Stimulated activated effector memory CD8-positive, alpha-beta T cell treated with anti-CD3 and anti-CD28 coated beads, Interleukin-12 subunit alpha, Interleukin-12 subunit beta, amount 100 ng/mL, for 72 hours (primary cell): ENCODE data around the gene PCYT2.
A peak's percentile ranks its signal among the peaks of the same experiment; 100 is the strongest.

Experiments
- ATAC-seq: fragments of 150-1000 bp; cut with Tn5 transposase; 2 replicates; pipeline ENCODE4 v1.10.0; 2021
- DNase-seq, 2 donors: peaks; one replicate each; pipeline ENCODE4 v3.0.0; 2021 to 2022; ENCODE audit warnings: low spot score in 2 of 2
- H3K27ac Mint-ChIP-seq: one replicate; pipeline ENCODE4 v1.8.0; 2022; ENCODE audit warnings: mild to moderate bottlenecking, mixed read lengths
- H3K36me3 Mint-ChIP-seq: one replicate; pipeline ENCODE4 v1.8.0; 2022; ENCODE audit warnings: mild to moderate bottlenecking, mixed read lengths
- H3K4me1 Mint-ChIP-seq: one replicate; pipeline ENCODE4 v1.8.0; 2022; ENCODE audit warnings: mixed read lengths
- H3K4me3 Mint-ChIP-seq: one replicate; pipeline ENCODE4 v1.8.0; 2022; ENCODE audit warnings: mild to moderate bottlenecking, mixed read lengths
- H3K9me3 Mint-ChIP-seq: one replicate; pipeline ENCODE4 v1.8.0; 2022; ENCODE audit warnings: mixed read lengths

Gene PCYT2

DNA sequence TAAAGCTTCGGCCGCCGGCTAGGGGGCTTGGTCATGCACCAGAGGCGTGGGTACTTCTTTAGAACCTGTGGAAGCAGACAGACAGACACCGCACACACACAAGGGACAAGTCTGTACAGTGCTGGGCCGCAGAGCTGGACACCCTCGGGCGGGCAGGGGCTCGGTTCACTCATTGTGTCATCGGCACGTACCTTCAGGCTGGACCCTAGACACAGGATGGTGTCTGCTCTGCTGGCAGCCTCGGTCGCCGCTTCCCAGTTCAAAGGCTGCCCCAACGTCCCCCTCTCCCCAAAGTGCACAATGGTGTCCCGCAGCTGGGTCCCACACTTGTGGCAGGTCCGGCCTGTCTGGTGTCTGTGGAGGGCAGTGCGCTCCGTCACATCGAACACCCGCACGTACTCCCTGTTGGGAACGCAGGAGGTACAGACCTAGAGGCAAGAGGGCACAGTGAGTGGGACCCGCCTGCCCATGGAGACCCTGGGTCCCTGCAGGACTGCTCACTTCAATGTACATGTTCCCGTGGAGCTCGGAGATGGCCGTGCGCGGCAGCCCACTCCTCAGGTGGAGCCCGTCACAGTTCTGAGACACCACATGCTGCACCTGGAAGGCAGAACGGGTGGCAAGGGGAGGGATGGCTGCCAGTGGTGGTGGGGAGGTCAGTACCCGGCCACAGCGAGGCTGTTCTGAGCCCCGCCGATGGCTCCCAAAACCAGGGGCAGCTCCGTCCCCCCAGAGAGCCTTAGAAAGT, 3.1 kb upstream of the PCYT2 start:
- ATAC-seq (no peak), DNase-seq (no peak)
- peaks cover 17% of the 10 kb centered on the region for H3K4me1 Mint-ChIP-seq
- no peaks in the 10 kb centered on the region for H3K9me3 Mint-ChIP-seq
- H3K27ac Mint-ChIP-seq: no peak overlapping the region
- no peak overlapping the region for H3K4me3 Mint-ChIP-seq
- H3K36me3 Mint-ChIP-seq: peaks cover 78% of the 10 kb centered on the region

DNA sequence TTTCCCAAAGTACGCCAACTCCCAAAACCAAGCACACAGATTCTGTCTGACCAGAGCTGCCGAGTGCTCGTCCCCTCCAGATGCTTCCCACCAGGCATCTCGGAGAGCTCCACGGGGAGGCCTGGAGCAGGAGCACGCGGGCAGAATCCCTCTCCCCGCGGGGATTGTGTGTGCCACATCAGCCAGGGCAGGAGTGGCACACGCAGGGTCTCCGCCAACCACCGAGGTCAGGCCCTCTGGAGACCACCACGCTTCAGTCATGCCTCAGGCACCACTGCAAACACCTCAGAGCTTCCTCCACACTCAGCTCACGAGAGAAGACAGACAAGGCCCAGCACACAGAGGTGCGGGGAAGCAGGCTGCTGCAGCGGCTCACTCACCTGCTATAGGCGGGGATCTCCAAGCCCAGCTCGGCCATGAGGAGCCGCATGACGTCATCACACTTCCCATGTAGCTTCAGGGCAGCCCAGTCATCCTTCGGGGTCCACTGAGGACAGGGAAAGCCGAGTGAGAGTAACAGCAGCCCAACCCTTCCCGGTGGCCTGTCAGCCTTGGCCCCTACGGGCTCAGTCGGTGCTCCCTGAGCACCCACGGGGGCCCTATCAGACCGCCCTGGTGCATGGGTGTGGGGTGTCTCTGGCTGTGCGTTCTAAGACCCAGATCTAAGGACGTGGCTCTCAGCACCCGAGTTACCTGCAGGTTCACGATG, 2.3 kb upstream of the PCYT2 start:
- Mint-ChIP-seq H3K9me3 (no peaks in the 10 kb centered on the region), H3K27ac (no peak overlapping the region), H3K4me1 (peaks cover 17% of the 10 kb centered on the region), H3K36me3 (peaks cover 71% of the 10 kb centered on the region), H3K4me3 (no peak overlapping the region)
- no peak for DNase-seq
- ATAC-seq: no peak

DNA sequence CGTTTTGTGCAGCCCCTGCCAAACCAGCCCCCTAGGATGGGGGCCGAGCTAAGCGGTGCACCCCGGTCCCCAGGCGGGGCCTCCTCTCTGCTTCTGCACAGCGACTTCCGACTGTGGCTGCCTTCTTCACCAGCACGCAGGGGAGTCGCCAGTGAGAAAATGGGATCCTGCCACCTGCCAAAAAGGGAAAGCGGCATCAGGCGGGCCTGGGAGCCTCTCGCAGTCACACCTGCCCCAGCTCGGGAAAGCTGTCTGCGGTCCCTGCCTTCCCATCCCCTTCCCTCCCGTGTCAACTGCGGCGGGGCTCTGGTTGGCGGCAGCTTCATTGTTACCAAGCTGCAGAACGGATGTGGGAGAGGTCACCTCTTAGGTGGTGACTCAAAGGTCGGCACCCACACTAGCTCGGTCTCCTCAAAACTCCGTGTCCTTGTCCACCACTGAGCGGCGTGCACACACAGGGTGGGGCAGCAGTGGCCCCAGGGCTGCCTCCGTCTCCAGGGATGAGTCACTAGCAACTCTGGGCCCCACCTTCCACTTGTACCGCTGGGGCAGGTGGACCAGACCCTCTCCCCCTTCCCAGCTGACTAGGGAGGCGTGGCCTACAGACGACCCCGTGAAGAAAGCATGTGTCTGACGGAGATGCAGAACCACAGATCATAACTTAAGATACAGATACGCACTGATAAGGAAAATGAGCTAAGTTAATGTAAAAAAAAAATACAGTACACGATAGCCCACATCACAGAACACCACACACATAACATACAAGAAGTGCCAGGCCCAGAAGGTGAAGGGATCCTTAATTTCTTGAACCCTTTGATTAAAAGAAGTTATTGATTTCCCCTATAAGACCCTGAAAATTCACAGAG, 1.5 kb upstream of the PCYT2 start:
- peaks cover 17% of the 10 kb centered on the region for H3K4me1 Mint-ChIP-seq
- peak overlapping the region; percentile 69 for H3K4me3 Mint-ChIP-seq
- peaks cover 62% of the 10 kb centered on the region for H3K36me3 Mint-ChIP-seq
- H3K27ac Mint-ChIP-seq: no peak overlapping the region
- no peak for ATAC-seq
- DNase-seq: no peak
- no peaks in the 10 kb centered on the region for H3K9me3 Mint-ChIP-seq

DNA sequence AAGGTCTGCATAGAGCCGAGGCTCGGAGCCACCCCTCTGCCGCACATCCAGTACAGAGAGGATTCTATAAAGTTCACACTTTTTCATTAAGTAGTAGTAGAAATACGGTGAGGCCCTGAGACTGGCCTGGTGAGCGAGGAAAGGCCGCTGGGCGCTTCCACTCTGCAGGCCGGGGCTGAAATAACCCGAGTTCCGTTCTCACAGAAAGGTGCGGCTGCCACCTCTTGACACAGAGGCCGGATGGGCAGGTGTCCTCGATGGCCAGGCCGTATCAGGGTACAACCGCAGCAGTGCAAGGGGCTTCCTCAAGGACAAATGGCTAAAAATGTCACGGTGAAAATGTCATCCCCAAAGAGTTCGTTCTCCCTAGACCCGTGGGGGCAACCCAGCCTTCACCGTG, 770 bp upstream of the PCYT2 start:
- Mint-ChIP-seq H3K4me1 (peaks cover 11% of the 10 kb centered on the region), H3K36me3 (peaks cover 55% of the 10 kb centered on the region)

DNA sequence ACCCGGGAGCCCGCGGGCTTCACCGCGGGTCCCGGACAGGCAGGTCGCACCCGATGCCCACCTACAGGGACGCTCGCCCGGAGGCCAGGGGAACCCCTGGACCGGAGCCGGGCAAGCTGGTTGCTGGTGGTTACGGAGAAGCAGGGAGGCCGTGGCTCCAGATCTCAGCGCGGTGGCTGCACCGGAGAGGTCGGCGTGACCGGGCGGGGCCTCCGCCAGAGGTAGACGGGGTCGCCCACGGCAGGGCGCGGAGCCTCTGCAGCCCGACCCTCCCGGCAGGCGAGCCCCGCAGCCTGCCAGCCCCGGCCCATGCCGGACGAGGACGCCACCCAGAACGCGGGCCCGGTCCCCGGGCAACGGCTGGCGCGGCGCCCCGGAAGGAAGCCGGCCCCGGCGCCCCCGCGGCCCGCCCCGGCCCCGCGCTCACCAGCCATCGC, 341 bp downstream of the PCYT2 start:
- ATAC-seq: peak; percentile 55
- Mint-ChIP-seq H3K4me1 (peaks cover 6% of the 10 kb centered on the region), H3K4me3 (peak overlapping the region; percentile 69), H3K27ac (peak overlapping the region; percentile 20), H3K9me3 (no peaks in the 10 kb centered on the region), H3K36me3 (peaks cover 44% of the 10 kb centered on the region)
- peak in 1 of 2 donors; percentile 68 for DNase-seq

More for the DNA sequence above, 770 bp upstream of the PCYT2 start:
- Mint-ChIP-seq H3K4me3 (peak overlapping the region; percentile 69), H3K27ac (peak overlapping the region; percentile 40), H3K9me3 (no peaks in the 10 kb centered on the region)
- ATAC-seq: no peak
- no peak for DNase-seq

DNA sequence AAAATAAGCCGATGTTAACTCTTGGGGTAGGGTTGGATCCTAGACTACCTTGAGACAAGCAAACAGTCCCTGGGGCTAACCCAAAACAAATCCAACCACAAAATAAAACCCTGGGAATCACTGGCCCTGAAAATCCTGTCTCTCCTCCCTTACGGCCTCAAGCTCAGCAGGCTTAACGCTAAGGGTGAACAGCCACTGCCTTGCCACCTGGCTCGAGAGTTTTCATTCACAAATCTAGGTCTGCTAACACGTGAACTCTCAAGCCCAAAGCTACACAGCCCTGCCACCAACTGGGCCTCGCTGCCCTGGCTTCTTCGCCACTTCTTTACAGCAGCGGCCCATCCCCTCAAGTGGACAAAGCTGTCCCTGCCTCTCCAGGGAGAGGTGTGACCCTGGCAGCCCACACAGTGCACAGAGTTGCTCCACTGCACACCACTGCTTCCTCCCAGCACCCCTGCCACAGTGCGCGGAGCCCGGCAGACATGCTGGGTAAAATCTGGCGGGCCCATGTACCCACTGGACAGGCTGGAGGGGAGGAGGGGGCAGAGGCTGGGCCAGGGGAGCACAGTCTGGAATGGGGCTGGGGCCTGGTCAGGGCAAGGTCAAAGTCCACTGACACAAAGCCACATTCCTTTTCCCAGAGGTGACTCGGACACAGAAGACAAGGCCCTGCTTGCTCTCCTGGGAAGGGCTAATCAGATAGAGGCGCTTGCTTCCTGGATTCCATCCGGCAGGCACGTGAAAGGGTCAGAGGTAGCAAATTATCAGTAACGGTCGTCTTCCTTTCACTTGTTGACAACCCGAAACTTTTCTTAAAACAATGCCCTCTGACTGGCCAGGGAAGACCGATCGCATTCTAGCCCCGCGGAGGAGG, 996 bp downstream of the PCYT2 start:
- H3K4me3 Mint-ChIP-seq: peak overlapping the region; percentile 69
- peaks cover 37% of the 10 kb centered on the region for H3K36me3 Mint-ChIP-seq
- ATAC-seq: no peak
- H3K9me3 Mint-ChIP-seq: no peaks in the 10 kb centered on the region
- no peak for DNase-seq
- H3K4me1 Mint-ChIP-seq: peaks cover 6% of the 10 kb centered on the region
- H3K27ac Mint-ChIP-seq: peak overlapping the region; percentile 20

DNA sequence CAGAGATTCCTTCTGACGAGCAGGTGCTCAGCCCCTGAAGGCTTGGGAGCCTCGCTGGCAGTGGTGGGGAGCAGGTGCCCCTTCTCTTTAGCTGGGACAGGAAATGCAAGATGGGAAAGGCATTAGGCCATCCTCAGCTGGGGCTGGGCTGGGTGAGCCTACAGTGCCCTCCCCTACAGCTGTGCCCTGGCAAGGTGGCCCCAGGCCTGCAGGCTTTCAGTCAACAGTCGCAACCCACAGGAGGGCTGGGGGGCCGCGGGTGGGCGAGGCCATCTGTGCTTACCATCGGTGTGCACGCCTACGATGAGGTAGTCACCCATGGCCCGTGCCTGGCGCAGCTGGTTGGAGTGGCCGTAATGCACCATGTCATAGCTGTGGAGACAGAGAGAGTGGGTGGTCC, 2.0 kb downstream of the PCYT2 start:
- peaks cover 6% of the 10 kb centered on the region for H3K4me1 Mint-ChIP-seq
- H3K4me3 Mint-ChIP-seq: peak overlapping the region; percentile 69
- H3K36me3 Mint-ChIP-seq: peaks cover 29% of the 10 kb centered on the region
- DNase-seq (no peak), ATAC-seq (no peak)
- H3K27ac Mint-ChIP-seq: no peak overlapping the region
- no peaks in the 10 kb centered on the region for H3K9me3 Mint-ChIP-seq

DNA sequence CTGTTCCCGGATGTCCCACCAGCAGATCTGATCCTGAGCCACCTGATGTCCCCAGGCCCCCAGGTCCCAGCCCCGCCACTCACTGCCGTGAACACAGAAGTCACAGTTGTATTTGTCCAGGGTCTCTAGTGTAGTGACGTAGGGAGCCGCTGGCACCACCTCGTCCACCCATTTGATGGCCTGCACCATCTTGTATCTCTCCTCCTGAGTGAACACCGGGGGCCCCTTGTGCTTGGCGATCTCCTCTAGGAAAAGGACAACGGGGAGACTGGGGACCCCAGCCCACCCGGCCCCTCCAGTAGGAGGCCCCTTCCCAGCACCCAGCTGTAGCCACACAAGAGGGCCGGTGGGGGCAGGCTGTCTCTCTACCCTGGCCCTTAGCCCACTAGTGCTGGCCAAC, 2.4 kb downstream of the PCYT2 start:
- no peaks in the 10 kb centered on the region for H3K9me3 Mint-ChIP-seq
- H3K4me3 Mint-ChIP-seq: no peak overlapping the region
- ATAC-seq (no peak), DNase-seq (no peak)
- no peak overlapping the region for H3K27ac Mint-ChIP-seq
- peaks cover 6% of the 10 kb centered on the region for H3K4me1 Mint-ChIP-seq
- H3K36me3 Mint-ChIP-seq: peaks cover 30% of the 10 kb centered on the region

DNA sequence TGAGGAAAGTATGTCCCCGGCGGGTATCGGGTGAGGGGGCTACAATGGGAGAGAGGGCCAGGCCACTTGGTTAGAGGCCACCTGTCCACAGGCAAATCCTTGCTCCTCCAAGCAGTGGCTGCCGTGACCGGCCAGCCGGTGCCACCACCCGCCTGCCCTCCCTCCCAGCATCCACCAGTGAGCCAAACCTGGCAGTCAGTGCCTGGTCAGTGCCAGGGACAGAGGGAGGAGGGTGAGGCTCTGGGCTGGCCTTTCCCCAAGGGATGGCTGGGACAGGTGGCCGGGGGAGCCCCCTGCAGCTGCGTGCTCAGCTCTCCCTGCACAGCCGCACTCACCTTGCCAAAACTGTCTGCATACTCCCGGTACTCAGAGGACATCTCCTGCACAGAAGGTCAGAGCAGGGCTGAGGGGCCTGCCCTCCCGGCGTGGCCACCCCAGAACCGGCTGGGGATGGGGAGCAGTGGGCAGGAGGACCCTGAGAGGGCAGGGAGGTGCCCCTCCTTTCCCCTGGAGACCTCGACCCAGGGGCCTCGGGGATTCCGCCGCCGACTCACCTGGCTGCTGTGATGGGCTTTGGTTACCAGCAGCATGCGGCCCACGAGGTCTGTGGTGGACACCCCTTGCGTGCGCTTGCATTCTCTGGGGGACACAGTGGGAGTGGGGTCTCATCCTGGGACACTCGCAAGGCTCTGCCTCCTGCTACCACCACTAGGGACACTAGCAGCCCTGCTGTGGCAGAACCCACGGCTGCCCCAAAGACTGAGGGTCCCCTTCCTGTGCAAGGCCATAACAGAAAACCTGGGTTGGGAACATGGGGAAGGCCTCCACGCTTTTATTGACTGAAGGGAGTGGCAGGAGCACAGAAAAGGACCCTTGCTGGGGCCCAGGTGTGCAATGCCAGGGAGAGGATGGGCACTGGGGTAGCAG, 3.7 kb downstream of the PCYT2 start:
- H3K27ac Mint-ChIP-seq: no peak overlapping the region
- ATAC-seq: no peak
- H3K4me1 Mint-ChIP-seq: peaks cover 6% of the 10 kb centered on the region
- no peak overlapping the region for H3K4me3 Mint-ChIP-seq
- no peaks in the 10 kb centered on the region for H3K9me3 Mint-ChIP-seq
- DNase-seq: no peak
- H3K36me3 Mint-ChIP-seq: peaks cover 20% of the 10 kb centered on the region

DNA sequence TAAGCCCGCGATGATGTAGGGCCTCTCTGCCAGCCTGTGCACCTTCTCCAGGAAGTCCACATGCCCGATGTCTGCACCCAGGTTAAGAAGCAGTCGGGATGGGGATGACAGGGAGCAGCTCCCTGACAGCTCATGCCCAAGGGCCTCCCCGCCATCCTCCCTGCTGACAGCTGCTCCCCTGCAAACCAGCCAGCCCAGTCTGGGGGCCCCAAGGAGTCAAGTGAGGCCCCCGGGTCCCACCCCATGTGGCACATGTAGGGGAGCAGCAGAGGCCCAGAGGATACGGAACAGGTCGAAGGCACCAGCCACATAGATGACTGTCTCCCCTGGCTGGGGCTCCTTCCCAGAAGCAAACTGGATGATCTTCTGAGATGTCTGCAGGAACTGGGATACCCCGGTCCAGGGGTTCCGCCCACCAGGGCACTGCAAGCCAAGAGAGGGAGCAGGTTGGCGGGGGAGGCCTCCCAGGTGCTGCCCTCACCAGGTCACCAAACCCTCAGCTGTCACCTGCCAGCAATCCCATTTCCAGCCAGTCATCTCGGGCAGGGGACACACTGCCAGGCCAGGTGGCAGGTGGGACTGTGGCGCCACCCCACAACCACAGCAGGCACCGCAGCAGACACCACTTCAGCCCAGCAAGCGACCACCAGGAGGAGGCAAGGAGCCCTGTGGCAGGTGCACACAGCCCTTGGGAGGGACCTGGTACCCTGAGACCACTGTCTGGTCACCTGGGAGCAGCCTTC, 4.6 kb downstream of the PCYT2 start:
- no peak for ATAC-seq
- DNase-seq: no peak
- H3K9me3 Mint-ChIP-seq: no peaks in the 10 kb centered on the region
- peaks cover 12% of the 10 kb centered on the region for H3K36me3 Mint-ChIP-seq
- H3K27ac Mint-ChIP-seq: no peak overlapping the region
- H3K4me3 Mint-ChIP-seq: no peak overlapping the region
- peaks cover 6% of the 10 kb centered on the region for H3K4me1 Mint-ChIP-seq

DNA sequence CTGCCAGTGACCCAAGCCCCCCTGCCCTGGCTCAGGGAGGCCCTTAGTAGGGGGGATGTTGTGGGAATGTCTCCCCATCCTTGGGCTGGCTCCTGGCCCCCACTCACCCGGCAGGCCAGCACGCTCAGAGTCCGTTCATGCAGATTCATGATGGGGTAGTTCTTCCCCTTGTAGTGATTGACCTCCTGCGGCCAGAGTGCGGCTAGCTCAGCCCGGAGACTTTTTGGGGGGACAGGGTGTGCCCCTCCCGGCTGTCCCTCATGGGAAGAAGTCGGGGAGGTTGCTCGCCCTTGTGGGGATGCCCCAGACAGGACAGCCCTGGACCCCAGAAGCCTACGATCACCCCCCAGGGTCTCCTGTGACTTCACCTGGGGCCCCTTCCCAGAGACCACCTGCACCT, 5.2 kb downstream of the PCYT2 start:
- Mint-ChIP-seq H3K36me3 (peaks cover 9% of the 10 kb centered on the region), H3K4me1 (peaks cover 12% of the 10 kb centered on the region), H3K9me3 (no peaks in the 10 kb centered on the region), H3K4me3 (no peak overlapping the region), H3K27ac (no peak overlapping the region)
- DNase-seq (no peak), ATAC-seq (no peak)

DNA sequence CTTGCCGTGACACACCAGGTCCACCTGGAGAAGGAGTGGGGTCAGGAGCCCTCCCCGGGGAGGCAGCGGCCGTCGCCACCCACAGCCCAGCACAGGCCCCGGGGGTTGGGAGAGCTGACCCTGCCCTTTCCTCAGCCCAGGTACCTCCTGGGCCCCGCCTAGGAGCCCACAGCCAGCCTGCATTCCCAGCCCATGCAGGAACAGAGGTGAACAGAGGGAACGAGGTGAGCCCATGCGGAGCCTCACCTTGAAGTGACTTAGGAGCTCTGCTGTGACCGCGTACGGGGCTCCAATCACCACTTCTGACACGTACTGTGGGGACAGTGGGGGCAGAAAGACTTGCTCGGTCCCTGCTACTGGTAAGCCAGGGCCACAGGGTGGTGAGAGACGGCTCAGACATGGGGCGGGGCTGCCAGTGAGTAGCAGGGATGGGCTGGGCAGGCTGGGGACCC, 5.7 kb downstream of the PCYT2 start:
- H3K27ac Mint-ChIP-seq: no peak overlapping the region
- no peaks in the 10 kb centered on the region for H3K9me3 Mint-ChIP-seq
- ATAC-seq (no peak), DNase-seq (no peak)
- H3K4me3 Mint-ChIP-seq: no peak overlapping the region
- H3K4me1 Mint-ChIP-seq: peaks cover 16% of the 10 kb centered on the region
- peaks cover 12% of the 10 kb centered on the region for H3K36me3 Mint-ChIP-seq
